Endothelial cell of umbilical vein (primary cell): ENCODE measurements around the gene TIMM50. TPM values are rescaled to one million over a fixed set of nuclear protein-coding genes. Genes with fewer than 3 reads are reported as not detected.
A peak's percentile ranks its signal among the peaks of the same experiment; 100 is the strongest.

Experiments
- BruUV-seq: library from RNA; stranded (reverse); fragments of 400-500 nt; replicated peaks from 2 replicates; lab custom pipeline; 2021; lab: Mats Ljungman, UMichigan
- CTCF ChIA-PET: fragments of 300-600, 350-600 bp; sonication (Branson Sonifier 250); formaldehyde crosslinking; loops from one replicate; lab custom pipeline; 2021; ENCODE audit warnings: antibody characterized with exemption, inconsistent platforms; lab: Charles Lee
- POLR2A ChIA-PET: fragments of 300-600, 350-600 bp; sonication (Branson Sonifier 250); formaldehyde crosslinking; loops from one replicate; lab custom pipeline; 2021; ENCODE audit warnings: antibody characterized with exemption, inconsistent platforms; lab: Charles Lee
- DNase-seq: peaks from one replicate; pipeline ENCODE4 v3.0.0-alpha.2; 2011; ENCODE audit warnings: low read depth, low spot score
- FAIRE-seq: peaks from 2 replicates; lab custom pipeline; 2011; peaks lifted over from hg19 to GRCh38; lab: Jason Lieb, UNC
- H2AFZ ChIP-seq: 2 replicates; pipeline ENCODE4 v1.6.0; 2012; ENCODE audit warnings: low read depth, low read length, control low read depth, inconsistent platforms
- H3K27ac ChIP-seq: 2 replicates; pipeline ENCODE4 v1.5.1; 2011; ENCODE audit warnings: low read depth, mild to moderate bottlenecking, control low read depth, low read length, moderate library complexity; ENCODE audit not compliant: insufficient read depth
- H3K27me3 ChIP-seq, 2 experiments: 2 replicates each; pipeline versions ENCODE4 v1.6.0 to v1.6.1; 2011; ENCODE audit warnings: low read length in 2 of 2, mixed read lengths in 1 of 2; ENCODE audit not compliant: control insufficient read depth in 2 of 2, insufficient read depth in 2 of 2
- H3K36me3 ChIP-seq, 2 experiments: 2 replicates in 1 of 2; 3 replicates in 1 of 2; pipeline ENCODE4 v1.5.1; 2011; ENCODE audit warnings: low read length in 2 of 2, mild to moderate bottlenecking in 1 of 2, moderate library complexity in 1 of 2; ENCODE audit not compliant: control insufficient read depth in 2 of 2, insufficient read depth in 2 of 2; ENCODE audit errors: extremely low read depth in 1 of 2
- H3K4me1 ChIP-seq: 3 replicates; pipeline ENCODE4 v1.5.1; 2011; ENCODE audit warnings: mild to moderate bottlenecking, low read length; ENCODE audit not compliant: control insufficient read depth, insufficient read depth; ENCODE audit errors: extremely low read depth
- H3K4me2 ChIP-seq: 2 replicates; pipeline ENCODE4 v1.6.1; 2011; ENCODE audit warnings: low read length, control low read depth, mixed read lengths; ENCODE audit not compliant: insufficient read depth
- H3K4me3 ChIP-seq, 3 experiments: fragments of 200-600 bp in 1 of 3; sonication (generic), shearing (Covaris generic) in 1 of 3; replicated peaks in 1 of 3; 2 replicates each; pipeline ENCODE4 v1.5.1; 2011 to 2016; ENCODE audit warnings: control low read depth in 3 of 3, low read length in 3 of 3, mild to moderate bottlenecking in 2 of 3, inconsistent platforms in 1 of 3, low read depth in 1 of 3, moderate library complexity in 1 of 3; ENCODE audit not compliant: insufficient read depth in 1 of 3
- H3K79me2 ChIP-seq: 2 replicates; pipeline ENCODE4 v1.6.0; 2012; ENCODE audit warnings: low read length, inconsistent platforms; ENCODE audit not compliant: control insufficient read depth, insufficient read depth
- H3K9ac ChIP-seq: replicated peaks from 2 replicates; pipeline ENCODE3; 2011; ENCODE audit warnings: low read length, control low read depth; ENCODE audit not compliant: insufficient read depth; ENCODE audit errors: extremely low read depth
- H3K9me1 ChIP-seq: replicated peaks from 3 replicates; pipeline ENCODE4 v1.6.0; 2011; ENCODE audit warnings: mild to moderate bottlenecking, low read length; ENCODE audit not compliant: control insufficient read depth, insufficient read depth; ENCODE audit errors: extremely low read depth
- H3K9me3 ChIP-seq: replicated peaks from 2 replicates; pipeline ENCODE4 v1.5.1; 2012; ENCODE audit warnings: low read length, inconsistent platforms; ENCODE audit not compliant: control insufficient read depth, insufficient read depth
- H4K20me1 ChIP-seq: replicated peaks from 2 replicates; pipeline ENCODE3; 2011; ENCODE audit warnings: mild to moderate bottlenecking, low read length; ENCODE audit not compliant: control insufficient read depth, insufficient read depth; ENCODE audit errors: extremely low read depth
- EZH2 ChIP-seq: IDR thresholded peaks from 2 replicates; pipeline ENCODE4 v1.6.1; 2012; ENCODE audit warnings: borderline replicate concordance, low read depth, mild to moderate bottlenecking, moderate library complexity, low read length, inconsistent platforms; ENCODE audit not compliant: severe bottlenecking
- FOS ChIP-seq: IDR thresholded peaks from 2 replicates; pipeline ENCODE4 v1.6.1; 2011; ENCODE audit warnings: mild to moderate bottlenecking, low read length, moderate library complexity, borderline replicate concordance; ENCODE audit not compliant: insufficient read depth
- GATA2 ChIP-seq: IDR thresholded peaks from 2 replicates; pipeline ENCODE4 v1.7.0; 2011; ENCODE audit warnings: low read depth, mild to moderate bottlenecking, moderate library complexity, mixed read lengths, low read length; ENCODE audit not compliant: insufficient read length, insufficient read depth
- JUN ChIP-seq: IDR thresholded peaks from 2 replicates; pipeline ENCODE4 v1.6.1; 2011; ENCODE audit warnings: borderline replicate concordance, low read depth; ENCODE audit not compliant: insufficient read length, insufficient read depth
- MYC ChIP-seq: IDR thresholded peaks from one replicate; pipeline ENCODE4 v1.6.1; 2011; ENCODE audit warnings: mild to moderate bottlenecking, low read depth, low read length
- POLR2A ChIP-seq: IDR thresholded peaks from 2 replicates; pipeline ENCODE4 v1.6.1; 2012; ENCODE audit warnings: low read depth, mild to moderate bottlenecking, control low read depth, low read length
- POLR2AphosphoS5 ChIP-seq: IDR thresholded peaks from 2 replicates; pipeline ENCODE4 v1.6.1; 2012; ENCODE audit warnings: low read depth, mild to moderate bottlenecking, control low read depth, low read length, moderate library complexity; ENCODE audit not compliant: insufficient read depth
- dilution Hi-C: fragments of 300-500 bp; cut with MboI; formaldehyde crosslinking; loops from one replicate; pipeline ENCODE4 v1.15.0; 2019; ENCODE audit warnings: low sequenced_read_pairs; ENCODE audit not compliant: extremely low pct_ligation_motif_present
- intact Hi-C: fragments of 100-400 bp; cut with micrococcal nuclease; formaldehyde crosslinking; loops from one replicate; pipeline ENCODE4 v1.10.0; 2022
- polyA plus RNA-seq, 4 experiments: library from polyadenylated mRNA; depleted of rRNA in 3 of 4; stranded (reverse) in 3 of 4; unstranded in 1 of 4; fragments of >200 nt; gene quantifications; 2 replicates each; pipeline versions ENCODE4 v1.2.1 to v1.2.3, GENCODE V29; 2011 to 2012; ENCODE audit warnings: missing spikeins in 1 of 4
- total RNA-seq: library from RNA; stranded (reverse); gene quantifications from 2 replicates; pipeline ENCODE4 v1.2.3, GENCODE V29; 2021
- TF ChIP-seq, protein P1 (sequence below): IDR thresholded peaks from 2 replicates; pipeline ENCODE4 v1.6.1; 2011; ENCODE audit not compliant: insufficient read depth, insufficient read length
- TF ChIP-seq, protein P2 (sequence below), 2 donors: IDR thresholded peaks; 1 replicate in 1 of 2; 2 replicates in 1 of 2; pipeline ENCODE4 v1.5.1; 2011; ENCODE audit warnings: low read length in 2 of 2, mild to moderate bottlenecking in 2 of 2, moderate library complexity in 2 of 2, control low read depth in 1 of 2, inconsistent platforms in 1 of 2, low read depth in 1 of 2; ENCODE audit not compliant: insufficient read depth in 1 of 2; ENCODE audit errors: extremely low read depth in 1 of 2

Gene TIMM50
- total and polyA plus RNA-seq, 2 donors (not counting 3 experiments of a cell fraction or from before 2014, with no cell fraction given): 85.7 to 118 TPM

DNA sequence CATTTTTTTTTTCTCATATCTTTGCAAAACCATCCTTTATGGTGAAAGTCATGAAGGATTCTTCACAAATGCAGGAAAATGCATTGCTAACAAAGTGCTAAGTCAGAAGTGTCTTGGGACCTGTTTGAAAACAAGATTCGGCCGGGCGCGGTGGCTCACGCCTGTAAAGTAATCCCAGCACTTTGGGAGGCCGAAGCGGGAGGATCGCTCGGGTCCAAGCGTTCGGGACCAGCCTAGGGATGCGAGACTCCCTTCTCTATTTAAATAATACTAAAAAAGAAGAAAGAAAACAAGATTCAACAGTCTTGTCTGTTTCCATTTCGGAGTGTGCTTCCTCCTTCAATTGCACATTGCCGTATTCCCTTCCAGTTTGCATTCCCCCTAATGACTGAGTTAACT is 51.2 kb downstream of the TIMM50 start:
- CTCF ChIA-PET: interaction anchor here (0.7 to 4.9 kb wide), 12 partner anchors 12 to 134 kb away, joined by 3 to 80 read pairs (median 6); partner anchors contain the start of genes DLL3, RPS16 and TIMM50
- Histone ChIP-seq H3K27ac (peak overlapping the region; percentile 29), H3K9ac (peak overlapping the region; percentile 68), H3K9me1 (no peaks in the 10 kb centered on the region), H3K79me2 (peaks cover 10% of the 10 kb centered on the region), H3K9me3 (no peaks in the 10 kb centered on the region), H3K4me3 (peak overlapping the region; percentile 68 to 93 (median 87)), H3K27me3 (no peaks in the 10 kb centered on the region), H3K4me1 (peaks cover 6% of the 10 kb centered on the region), H2AFZ (peak overlapping the region; percentile 68), H4K20me1 (no peaks in the 10 kb centered on the region), H3K4me2 (peak overlapping the region; percentile 98), H3K36me3 (no peaks in the 10 kb centered on the region)
- intact Hi-C loops: loop anchor here (1.0 to 10.0 kb wide), 6 partner anchors 34 to 407 kb away; partner anchors contain the start of genes DLL3, PAK4, PLEKHG2 and SUPT5H
- POLR2A ChIA-PET: interaction anchor here (1.1 kb wide), 1 partner anchor 96 kb away, joined by 5 read pairs; the partner anchor contains the start of gene RPS16
- dilution Hi-C loops: no loop called here
- no peak for TF ChIP-seq FOS
- TF ChIP-seq POLR2A: no peak
- TF ChIP-seq GATA2: no peak
- no peak for TF ChIP-seq POLR2AphosphoS5
- TF ChIP-seq, protein P1, sequence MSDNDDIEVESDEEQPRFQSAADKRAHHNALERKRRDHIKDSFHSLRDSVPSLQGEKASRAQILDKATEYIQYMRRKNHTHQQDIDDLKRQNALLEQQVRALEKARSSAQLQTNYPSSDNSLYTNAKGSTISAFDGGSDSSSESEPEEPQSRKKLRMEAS: no peak
- no peak for TF ChIP-seq EZH2
- no peak for TF ChIP-seq MYC
- no peak for TF ChIP-seq JUN
- TF ChIP-seq, protein P2, sequence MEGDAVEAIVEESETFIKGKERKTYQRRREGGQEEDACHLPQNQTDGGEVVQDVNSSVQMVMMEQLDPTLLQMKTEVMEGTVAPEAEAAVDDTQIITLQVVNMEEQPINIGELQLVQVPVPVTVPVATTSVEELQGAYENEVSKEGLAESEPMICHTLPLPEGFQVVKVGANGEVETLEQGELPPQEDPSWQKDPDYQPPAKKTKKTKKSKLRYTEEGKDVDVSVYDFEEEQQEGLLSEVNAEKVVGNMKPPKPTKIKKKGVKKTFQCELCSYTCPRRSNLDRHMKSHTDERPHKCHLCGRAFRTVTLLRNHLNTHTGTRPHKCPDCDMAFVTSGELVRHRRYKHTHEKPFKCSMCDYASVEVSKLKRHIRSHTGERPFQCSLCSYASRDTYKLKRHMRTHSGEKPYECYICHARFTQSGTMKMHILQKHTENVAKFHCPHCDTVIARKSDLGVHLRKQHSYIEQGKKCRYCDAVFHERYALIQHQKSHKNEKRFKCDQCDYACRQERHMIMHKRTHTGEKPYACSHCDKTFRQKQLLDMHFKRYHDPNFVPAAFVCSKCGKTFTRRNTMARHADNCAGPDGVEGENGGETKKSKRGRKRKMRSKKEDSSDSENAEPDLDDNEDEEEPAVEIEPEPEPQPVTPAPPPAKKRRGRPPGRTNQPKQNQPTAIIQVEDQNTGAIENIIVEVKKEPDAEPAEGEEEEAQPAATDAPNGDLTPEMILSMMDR (IDR thresholded peaks at IDR 0.05; ENCODE audit: extremely low read depth in 1 of 2, insufficient read depth in 1 of 2, low read depth in 1 of 2, low read length in 2 of 2): no peak
- no TSS peak for BruUV-seq
- FAIRE-seq (no peak), DNase-seq (no peak)
